ENCODE measurements around the gene FILIP1. TPM values are rescaled to one million over a fixed set of nuclear protein-coding genes. Genes with fewer than 3 reads are reported as not detected.
A peak's percentile ranks its signal among the peaks of the same experiment; 100 is the strongest.

The FILIP1 gene
- polyA plus RNA-seq, 2 of the 4 experiments (the other 2 are of a cell fraction): 2.3 to 15.6 TPM

GRCh38 chr6:75263401-75263750 lies 230.2 kb downstream of the FILIP1 start:
- H3K4me2 ChIP-seq: no peak overlapping the region
- ATAC-seq: no peak
- ChIA-PET POLR2A (no interaction called here), CTCF (no interaction called here)
- no peak overlapping the region for H3K27ac ChIP-seq
- no peaks in the 10 kb centered on the region for H3K9me3 ChIP-seq
- no peak for DNase-seq (ENCODE audit: low read depth in 1 of 2, low spot score in 1 of 2)
- TF ChIP-seq TFCP2L1 (CRISPR knock-in tag; IDR thresholded peaks at IDR 0.05): no peak
- TF ChIP-seq USF2 (IDR thresholded peaks at IDR 0.05): no peak
- no peak for TF ChIP-seq ZSCAN20 (CRISPR knock-in tag; IDR thresholded peaks at IDR 0.05)
- no peak for TF ChIP-seq BCL3 (IDR thresholded peaks at IDR 0.05)
- no peak for TF ChIP-seq MAZ (IDR thresholded peaks at IDR 0.05; ENCODE audit: borderline replicate concordance, low read depth, low read length)
- TF ChIP-seq JUNB (IDR thresholded peaks at IDR 0.05): no peak
- TF ChIP-seq ZFP36 (IDR thresholded peaks at IDR 0.05; ENCODE audit: borderline replicate concordance, partially characterized antibody): no peak
- peaks cover 22% of the 10 kb centered on the region for H3K4me1 ChIP-seq
- no peak for FAIRE-seq
- H3K4me3 ChIP-seq: no peak overlapping the region

GRCh38 chr6:75262716-75263400 lies 230.7 kb downstream of the FILIP1 start:
- FAIRE-seq (no peak), DNase-seq (ENCODE audit: low read depth in 1 of 2, low spot score in 1 of 2) (no peak), ATAC-seq (no peak)
- no peak overlapping the region for H3K4me2 ChIP-seq
- 63% methylated on average over 4 of the region's 4 CpGs for WGBS (ENCODE audit: missing lambda C conversion rate)
- TF ChIP-seq JUNB (IDR thresholded peaks at IDR 0.05) (no peak), ZSCAN20 (CRISPR knock-in tag; IDR thresholded peaks at IDR 0.05) (no peak), NR3C1 (IDR thresholded peaks at IDR 0.05) (no peak), ELK1 (IDR thresholded peaks at IDR 0.05; ENCODE audit: low read depth, low read length) (no peak), CHD4 (IDR thresholded peaks at IDR 0.05; ENCODE audit: borderline replicate concordance) (no peak), NPAS2 (CRISPR knock-in tag; IDR thresholded peaks at IDR 0.05; ENCODE audit: borderline replicate concordance) (no peak), POLR2AphosphoS2 (conservative IDR thresholded peaks at IDR 0.05; ENCODE audit: low read length) (no peak), ESRRA (IDR thresholded peaks at IDR 0.05; ENCODE audit: borderline replicate concordance, low read length) (no peak), RFX5 (IDR thresholded peaks at IDR 0.05) (no peak), EP300 (IDR thresholded peaks at IDR 0.05) (no peak), RAD21 (conservative IDR thresholded peaks at IDR 0.05 in 1 of 2, IDR thresholded peaks at IDR 0.05 in 1 of 2) (no peak), EHF (CRISPR knock-in tag; IDR thresholded peaks at IDR 0.05) (no peak), PBX3 (IDR thresholded peaks at IDR 0.05) (no peak)
- H3K27ac ChIP-seq: no peak overlapping the region
- peaks cover 17% of the 10 kb centered on the region; the same call in 2 of the 3 replicates for H3K4me1 ChIP-seq
- no peaks in the 10 kb centered on the region for H3K9me3 ChIP-seq
- CTCF ChIA-PET: no interaction called here
- no peak overlapping the region for H3K4me3 ChIP-seq
- POLR2A ChIA-PET: no interaction called here

- Histone ChIP-seq H3K27ac (no peak overlapping the region), H3K4me3 (no peak overlapping the region), H3K4me1 (peaks cover 8% of the 10 kb centered on the region; the same call in 1 of the 3 replicates), H3K9me3 (no peaks in the 10 kb centered on the region), H3K4me2 (no peak overlapping the region)
- FAIRE-seq (no peak), DNase-seq (ENCODE audit: low read depth in 1 of 2, low spot score in 1 of 2) (no peak), ATAC-seq (no peak)
- TF ChIP-seq ATOH8 (CRISPR knock-in tag; IDR thresholded peaks at IDR 0.05; ENCODE audit: low read depth) (no peak), MAFK (IDR thresholded peaks at IDR 0.05; ENCODE audit: partially characterized antibody) (peak; percentile 95)
- ChIA-PET POLR2A (interaction anchor here (1.5 kb wide), 1 partner anchor 23 kb away, joined by 4 read pairs; the partner anchor contains the start of gene TMEM30A), CTCF (no interaction called here)
- 94% methylated on average over 1 of the region's 1 CpG for WGBS (ENCODE audit: missing lambda C conversion rate)
Measured at GRCh38 chr6:75261299-75261698, 232.3 kb downstream of the FILIP1 start.

All from A549 (cell line).